SH-SY5Y (cell line): ENCODE results near the gene NHLH2.
A peak's percentile ranks its signal among the peaks of the same experiment; 100 is the strongest.

ENCODE experiments used
- GATA2 ChIP-seq: IDR thresholded peaks from 2 replicates; pipeline ENCODE4 v1.6.1; 2011; ENCODE audit warnings: mild to moderate bottlenecking, low read depth, low read length
- GATA3 ChIP-seq: IDR thresholded peaks from 2 replicates; pipeline ENCODE4 v1.6.1; 2011; ENCODE audit warnings: low read depth, mild to moderate bottlenecking, low read length, moderate library complexity

GRCh38 chr1:115838431-115839028 is 2.4 kb downstream of the NHLH2 start:
- peak; percentile 38; the same call in 1 of the 2 replicates for TF ChIP-seq GATA2
- TF ChIP-seq GATA3 = no peak
